Measurements from ENCODE around the gene MCUB. TPM values are rescaled to one million over a fixed set of nuclear protein-coding genes. Genes with fewer than 3 reads are reported as not detected.

The MCUB gene
- total and polyA plus RNA-seq, 9 of the 15 experiments (the other 6 are each of a cell fraction or from before 2014, with no cell fraction given), result 1.4 to 21.5 (median 5.4) TPM

- TF ChIP-seq REST (IDR thresholded peaks at IDR 0.05; ENCODE audit: borderline replicate concordance) (peak; percentile 32; the same call in 1 of the 2 replicates), REST (CRISPR knock-in tag; IDR thresholded peaks at IDR 0.05; ENCODE audit: low read depth) (no peak), PRDM10 (IDR thresholded peaks at IDR 0.05; ENCODE audit: partially characterized antibody) (peak; percentile 63), EGR1 (conservative IDR thresholded peaks at IDR 0.05) (no peak), CEBPB (tag; IDR thresholded peaks at IDR 0.05) (peak; percentile 49), CBFB (CRISPR knock-in tag; IDR thresholded peaks at IDR 0.05) (peak; percentile 52; the same call in 1 of the 2 replicates), ATF7 (IDR thresholded peaks at IDR 0.05) (0 out of 2 replicates have a peak, but pooled peaks have one; percentile 18), CEBPG (CRISPR knock-in tag; IDR thresholded peaks at IDR 0.05) (peak; percentile 79), CEBPG (tag; conservative IDR thresholded peaks at IDR 0.05 in 1 of 2, IDR thresholded peaks at IDR 0.05 in 1 of 2) (peak; percentile 64 to 73; a peak in 3 of 4 replicates), ZNF740 (CRISPR knock-in tag; IDR thresholded peaks at IDR 0.05) (peak; percentile 71; the same call in 1 of the 2 replicates), ZNF740 (tag; IDR thresholded peaks at IDR 0.05) (peak in 1 of 2 experiments; percentile 56; a peak in 1 of 4 replicates), CAMTA2 (CRISPR knock-in tag; conservative IDR thresholded peaks at IDR 0.05) (no peak), MAX (CRISPR knock-in tag; IDR thresholded peaks at IDR 0.05) (peak; percentile 36; the same call in 1 of the 2 replicates), NFRKB (IDR thresholded peaks at IDR 0.05; ENCODE audit: low read depth) (0 out of 2 replicates have a peak, but pooled peaks have one; percentile 38)
Observed at GRCh38 chr4:109729117-109729717, 169.2 kb downstream of the MCUB start (continued).
